A673 (cell line): ENCODE data around the gene COQ8A. TPM values are rescaled to one million over a fixed set of nuclear protein-coding genes. Genes with fewer than 3 reads are reported as not detected.

Experiments
- BruUV-seq: library from RNA; stranded (reverse); fragments of 400-500 nt; replicated peaks from 2 replicates; lab custom pipeline; 2021; lab: Mats Ljungman, UMichigan
- CTCF ChIA-PET: fragments of 300-600 bp; sonication (Branson Sonifier 250); formaldehyde crosslinking; loops from one replicate; lab custom pipeline; 2022; ENCODE audit warnings: antibody characterized with exemption; lab: Charles Lee
- POLR2A ChIA-PET: fragments of 300-600 bp; sonication (Branson Sonifier 250); formaldehyde crosslinking; loops from one replicate; lab custom pipeline; 2022; ENCODE audit warnings: antibody characterized with exemption; ENCODE audit not compliant: low non-redundant PET; lab: Charles Lee
- DNase-seq: peaks from one replicate; pipeline ENCODE4 v3.0.0-alpha.2; 2015; ENCODE audit warnings: low spot score
- H3K27ac ChIP-seq: fragments of 200-600 bp; sonication (generic); 2 replicates; pipeline ENCODE4 v1.5.1; 2016; ENCODE audit warnings: mixed run types, low read depth, mild to moderate bottlenecking, mixed read lengths, antibody characterized with exemption, low read length; ENCODE audit not compliant: poor library complexity, severe bottlenecking
- H3K27me3 ChIP-seq: fragments of 200-600 bp; sonication (generic); replicated peaks from 2 replicates; pipeline ENCODE4 v1.6.1; 2017; ENCODE audit warnings: mixed run types, low read depth, mild to moderate bottlenecking, mixed read lengths, antibody characterized with exemption, low read length; ENCODE audit not compliant: insufficient read depth, poor library complexity
- H3K36me3 ChIP-seq: fragments of 200-600 bp; sonication (generic); 2 replicates; pipeline ENCODE4 v1.6.1; 2016; ENCODE audit warnings: mixed run types, mild to moderate bottlenecking, mixed read lengths, antibody characterized with exemption, low read length; ENCODE audit not compliant: insufficient read depth, poor library complexity, severe bottlenecking
- H3K4me1 ChIP-seq: fragments of 200-600 bp; sonication (generic); 2 replicates; pipeline ENCODE4 v1.6.1; 2017; ENCODE audit warnings: mixed run types, mild to moderate bottlenecking, mixed read lengths, antibody characterized with exemption, low read length; ENCODE audit not compliant: insufficient read depth, poor library complexity, severe bottlenecking
- H3K4me3 ChIP-seq: fragments of 200-600 bp; sonication (generic); 2 replicates; pipeline ENCODE4 v1.5.1; 2016; ENCODE audit warnings: low read depth, mixed run types, mild to moderate bottlenecking, mixed read lengths, low read length; ENCODE audit not compliant: poor library complexity, severe bottlenecking
- H3K9me3 ChIP-seq: fragments of 200-600 bp; sonication (generic); 2 replicates; pipeline ENCODE4 v1.6.1; 2016; ENCODE audit warnings: mixed run types, low read depth, mild to moderate bottlenecking, mixed read lengths, antibody characterized with exemption, low read length; ENCODE audit not compliant: poor library complexity, severe bottlenecking
- CTCF ChIP-seq: fragments of 300-800, 200-600 bp; sonication (generic); conservative IDR thresholded peaks from 2 replicates; pipeline ENCODE4 v1.5.1; 2017; ENCODE audit warnings: low read depth, mild to moderate bottlenecking, antibody characterized with exemption, low read length, moderate library complexity, mixed read lengths
- EZH2 ChIP-seq: fragments of 200-600 bp; sonication (generic); IDR thresholded peaks from 2 replicates; pipeline ENCODE4 v1.6.1; 2017; ENCODE audit warnings: borderline replicate concordance, low read depth, mild to moderate bottlenecking, mixed read lengths, antibody characterized with exemption, low read length; ENCODE audit not compliant: poor library complexity, severe bottlenecking
- intact Hi-C: fragments of 100-400 bp; cut with micrococcal nuclease; formaldehyde crosslinking; loops from one replicate; pipeline ENCODE4 v1.10.0; 2022; ENCODE audit not compliant: unreplicated experiment
- total RNA-seq: library from RNA; stranded (reverse); gene quantifications from 2 replicates; pipeline ENCODE4 v1.2.3, GENCODE V29; 2021

COQ8A gene
- total RNA-seq, 1 experiment from 2014 or later = 7.7 TPM

GRCh38 chr1:226908419-226908818 lies 31.7 kb upstream of the COQ8A start:
- Histone ChIP-seq H3K27ac (no peak overlapping the region), H3K4me3 (no peak overlapping the region), H3K36me3 (no peaks in the 10 kb centered on the region), H3K27me3 (no peaks in the 10 kb centered on the region), H3K9me3 (no peaks in the 10 kb centered on the region), H3K4me1 (no peaks in the 10 kb centered on the region)
- POLR2A ChIA-PET = no interaction called here
- BruUV-seq = no TSS peak
- CTCF ChIA-PET = no interaction called here
- TF ChIP-seq EZH2 (no peak), CTCF (no peak)
- intact Hi-C loops = no loop called here
- no peak for DNase-seq

DNA sequence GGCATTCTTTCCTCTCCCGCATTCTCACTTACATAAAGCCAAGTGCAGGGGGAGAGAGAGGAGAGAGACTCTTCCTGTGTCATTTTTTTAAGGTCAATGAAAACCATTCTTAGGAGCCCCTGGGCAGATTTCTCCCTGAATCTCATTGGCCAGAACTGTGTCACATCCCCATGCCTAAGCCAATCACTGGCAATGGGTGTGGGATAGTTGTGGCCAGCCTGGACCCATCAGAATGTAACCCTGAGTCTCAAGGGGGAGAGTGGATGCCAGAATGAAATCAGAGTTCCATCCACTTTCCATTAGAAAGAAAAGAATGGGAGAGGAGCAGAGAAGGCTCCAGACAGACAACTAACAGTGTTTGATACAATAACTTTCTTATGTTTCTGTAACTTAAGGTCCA lies 31.2 kb upstream of the COQ8A start:
- TF ChIP-seq CTCF (no peak), EZH2 (no peak)
- no peak overlapping the region for H3K27ac ChIP-seq
- intact Hi-C loops = no loop called here

GRCh38 chr1:226912587-226913176 lies 27.4 kb upstream of the COQ8A start:
- peak; percentile 25 for DNase-seq
- no TSS peak for BruUV-seq
- POLR2A ChIA-PET = no interaction called here

More for the DNA sequence above, 31.2 kb upstream of the COQ8A start:
- H3K36me3 ChIP-seq = no peaks in the 10 kb centered on the region
- no peaks in the 10 kb centered on the region for H3K9me3 ChIP-seq
- POLR2A ChIA-PET = no interaction called here
- no peaks in the 10 kb centered on the region for H3K4me1 ChIP-seq
- no peak for DNase-seq
- CTCF ChIA-PET = no interaction called here
- no peaks in the 10 kb centered on the region for H3K27me3 ChIP-seq
- no TSS peak for BruUV-seq
- H3K4me3 ChIP-seq = no peak overlapping the region

More at GRCh38 chr1:226912587-226913176, 27.4 kb upstream of the COQ8A start:
- CTCF ChIA-PET = no interaction called here
- no peak overlapping the region for H3K4me3 ChIP-seq
- TF ChIP-seq CTCF = peak; percentile 34
- no peak for TF ChIP-seq EZH2
- no peaks in the 10 kb centered on the region for H3K9me3 ChIP-seq
- no peak overlapping the region for H3K27ac ChIP-seq
- intact Hi-C loops = no loop called here
- no peaks in the 10 kb centered on the region for H3K4me1 ChIP-seq
- no peaks in the 10 kb centered on the region for H3K27me3 ChIP-seq
- H3K36me3 ChIP-seq = no peaks in the 10 kb centered on the region
